Activated CD8-positive, alpha-beta memory T cell treated with anti-CD3 and anti-CD28 coated beads, Interleukin-2, amount 50 U/mL, for 4 hours (primary cell): ENCODE measurements around the gene CCDC40.

Experiments
- DNase-seq: peaks from one replicate; pipeline ENCODE4 v3.0.0-alpha.2; 2020

CCDC40 gene

DNA sequence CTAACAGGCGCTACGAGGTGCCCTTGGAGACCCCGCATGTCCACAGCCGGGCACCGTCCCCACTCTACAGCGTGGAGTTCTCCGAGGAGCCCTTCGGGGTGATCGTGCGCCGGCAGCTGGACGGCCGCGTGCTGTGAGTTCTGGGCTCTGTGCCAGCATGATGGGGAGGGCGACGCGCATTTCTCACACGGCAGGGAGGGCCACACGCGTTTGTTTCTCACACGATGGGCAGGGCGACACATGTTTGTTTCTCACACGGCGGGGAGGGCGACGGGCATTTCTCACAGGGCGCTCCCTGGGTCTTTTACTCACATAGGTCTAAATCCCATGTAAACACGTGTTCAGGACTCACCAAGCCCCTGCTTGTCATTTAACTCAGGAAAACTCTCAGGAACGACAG lies 69.3 kb downstream of the CCDC40 start:
- DNase-seq = no peak

- DNase-seq = no peak
Measured at GRCh38 chr17:80106176-80106575, 69.7 kb downstream of the CCDC40 start.

- DNase-seq = no peak
Measured at GRCh38 chr17:80106751-80107150, 70.3 kb downstream of the CCDC40 start.

DNA sequence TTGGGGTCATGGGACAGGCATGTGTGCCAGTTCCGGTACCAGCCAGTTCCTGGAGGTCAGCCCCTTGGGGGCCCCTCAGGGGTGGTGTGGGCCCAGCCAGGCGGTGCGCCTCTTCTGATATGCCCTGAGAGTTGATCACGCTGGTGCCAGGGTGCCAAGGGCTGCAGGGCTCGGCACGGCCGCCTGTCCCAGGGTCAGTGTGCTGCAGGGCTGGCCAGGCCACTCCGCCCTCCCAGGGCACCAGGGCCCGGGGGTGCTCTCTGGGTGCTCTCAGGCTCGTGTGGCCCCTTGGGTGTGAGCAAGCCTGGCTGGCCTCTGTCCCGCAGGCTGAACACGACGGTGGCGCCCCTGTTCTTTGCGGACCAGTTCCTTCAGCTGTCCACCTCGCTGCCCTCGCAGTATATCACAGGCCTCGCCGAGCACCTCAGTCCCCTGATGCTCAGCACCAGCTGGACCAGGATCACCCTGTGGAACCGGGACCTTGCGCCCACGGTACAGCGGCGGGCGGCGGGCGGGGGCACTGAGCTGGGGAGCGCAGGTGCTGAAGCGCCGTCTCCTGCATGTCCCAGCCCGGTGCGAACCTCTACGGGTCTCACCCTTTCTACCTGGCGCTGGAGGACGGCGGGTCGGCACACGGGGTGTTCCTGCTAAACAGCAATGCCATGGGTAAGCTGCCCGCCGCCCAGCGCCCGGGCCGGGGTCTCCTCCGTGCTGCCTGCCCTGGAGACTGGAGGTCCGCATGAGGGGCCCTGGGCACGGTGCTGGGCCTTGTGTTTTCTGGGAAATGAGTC lies 71.0 kb downstream of the CCDC40 start:
- no peak for DNase-seq

GRCh38 chr17:80108036-80108971 lies 71.9 kb downstream of the CCDC40 start:
- no peak for DNase-seq

DNA sequence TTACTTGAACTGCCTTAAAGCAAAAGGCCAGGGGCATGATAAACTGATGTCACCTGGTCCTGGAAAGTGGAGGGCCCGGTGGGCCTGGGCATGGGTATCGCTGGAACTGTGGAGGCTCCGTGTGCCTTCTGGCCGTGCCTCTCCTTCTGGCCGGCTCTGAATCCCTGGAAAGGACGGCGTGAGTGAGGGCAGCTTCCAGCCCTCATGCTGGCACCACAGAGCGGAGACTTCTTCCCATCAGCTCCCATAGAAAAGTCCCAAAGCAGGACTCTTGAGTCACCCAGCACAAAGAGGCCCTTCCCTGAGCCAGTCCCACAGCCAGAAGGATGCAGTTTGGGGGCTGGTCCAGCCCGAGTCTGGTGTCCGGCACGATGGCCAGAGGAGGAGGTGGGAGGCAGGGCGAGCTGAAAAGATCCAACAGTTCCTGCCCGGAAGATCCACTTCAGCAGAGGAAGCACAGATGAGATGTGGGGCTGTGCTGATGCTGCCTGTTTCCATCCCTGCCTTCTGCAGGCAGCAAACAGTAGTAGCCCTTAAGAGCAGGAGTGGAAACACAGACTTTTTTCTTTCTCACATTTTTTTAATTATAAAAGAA lies 72.7 kb downstream of the CCDC40 start:
- no peak for DNase-seq

- no peak for DNase-seq
Measured at GRCh38 chr17:80109713-80110446, 73.4 kb downstream of the CCDC40 start.

- no peak for DNase-seq
Measured at GRCh38 chr17:80110447-80110812, 74.0 kb downstream of the CCDC40 start.

DNA sequence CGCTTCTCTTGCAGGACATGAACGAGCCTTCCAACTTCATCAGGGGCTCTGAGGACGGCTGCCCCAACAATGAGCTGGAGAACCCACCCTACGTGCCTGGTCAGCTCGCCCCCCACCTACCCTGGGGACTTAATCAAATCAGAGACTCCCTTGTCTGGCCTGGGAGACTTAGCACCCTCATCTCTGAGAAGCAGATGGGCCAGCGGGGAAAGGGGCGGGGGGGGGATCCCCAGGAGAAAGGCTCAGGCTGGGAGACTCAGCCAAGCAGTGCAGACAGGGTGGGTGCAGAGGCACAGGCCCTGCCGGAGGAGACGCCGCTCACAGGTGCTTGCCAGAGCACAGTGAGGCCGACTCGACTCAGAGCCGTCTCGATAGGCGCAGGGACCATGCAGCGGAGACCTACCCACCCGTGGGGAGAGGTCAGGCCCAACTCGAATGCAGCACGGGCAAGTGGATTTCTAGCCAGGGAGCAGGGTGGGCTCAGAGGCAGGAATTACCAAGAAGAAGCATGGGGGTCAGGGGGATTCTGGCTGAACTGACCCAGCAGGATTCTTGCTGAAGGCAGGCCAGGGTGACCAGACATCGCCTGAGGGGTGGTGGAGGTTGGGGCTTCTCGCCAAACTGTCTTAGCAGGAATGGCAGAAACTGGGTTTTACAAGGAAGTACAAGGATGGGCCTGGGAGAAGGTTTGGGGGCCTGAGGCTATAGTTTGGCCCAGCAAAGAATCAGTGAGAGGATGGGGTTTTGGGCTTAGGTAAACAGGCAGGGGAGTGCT lies 74.7 kb downstream of the CCDC40 start:
- DNase-seq = no peak

DNA sequence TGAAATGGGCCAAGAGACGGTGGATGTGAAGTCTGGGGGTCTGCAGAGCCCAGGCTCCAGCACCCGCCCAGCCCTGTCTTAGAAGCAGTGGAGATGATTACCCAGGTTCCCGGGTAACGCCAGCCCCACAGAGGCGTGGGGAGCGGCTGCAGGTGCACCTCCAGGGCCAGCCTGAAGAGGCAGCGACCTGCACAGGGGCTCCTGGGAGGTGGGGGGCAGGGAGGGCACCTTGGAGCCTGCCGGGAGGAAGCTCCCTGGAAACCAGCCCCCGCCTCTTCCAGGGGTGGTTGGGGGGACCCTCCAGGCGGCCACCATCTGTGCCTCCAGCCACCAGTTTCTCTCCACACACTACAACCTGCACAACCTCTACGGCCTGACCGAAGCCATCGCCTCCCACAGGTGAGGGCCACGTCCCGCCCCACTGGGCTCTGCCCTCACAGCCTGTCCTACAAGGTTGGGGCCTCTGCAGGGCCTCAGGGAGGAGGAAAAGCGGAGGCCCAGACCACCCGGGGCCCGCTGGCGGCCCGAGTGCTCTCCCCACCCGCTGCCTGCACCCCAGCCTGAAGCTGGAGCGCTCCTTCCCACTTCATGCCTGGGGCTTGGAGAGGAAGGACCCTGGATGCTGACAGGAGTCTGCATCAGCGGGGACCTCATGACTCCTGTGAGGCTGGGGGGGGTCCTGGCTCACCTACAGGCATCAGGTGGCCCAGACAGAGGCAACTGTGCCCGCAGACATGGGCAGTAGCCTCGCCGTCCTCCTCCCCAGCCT lies 75.4 kb downstream of the CCDC40 start:
- no peak for DNase-seq

GRCh38 chr17:80112471-80113032 lies 76.1 kb downstream of the CCDC40 start:
- DNase-seq = no peak

DNA sequence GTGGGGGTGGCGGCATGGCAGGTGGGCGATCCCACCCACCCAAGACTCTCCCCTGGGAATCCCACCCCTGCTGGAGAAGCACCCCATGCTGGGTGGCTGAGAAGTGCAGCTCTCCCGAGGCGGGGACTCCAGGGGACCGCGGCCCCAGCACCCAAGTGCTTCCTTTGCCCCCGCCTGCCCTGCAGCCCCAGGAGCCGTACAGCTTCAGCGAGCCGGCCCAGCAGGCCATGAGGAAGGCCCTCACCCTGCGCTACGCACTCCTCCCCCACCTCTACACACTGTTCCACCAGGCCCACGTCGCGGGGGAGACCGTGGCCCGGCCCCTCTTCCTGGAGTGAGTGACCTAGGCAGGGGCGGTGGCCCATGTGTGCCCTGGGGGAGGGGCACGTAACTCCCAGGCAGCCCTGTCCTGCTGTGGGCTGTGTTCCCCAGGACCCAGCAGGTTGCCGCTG lies 76.6 kb downstream of the CCDC40 start:
- DNase-seq = no peak

DNA sequence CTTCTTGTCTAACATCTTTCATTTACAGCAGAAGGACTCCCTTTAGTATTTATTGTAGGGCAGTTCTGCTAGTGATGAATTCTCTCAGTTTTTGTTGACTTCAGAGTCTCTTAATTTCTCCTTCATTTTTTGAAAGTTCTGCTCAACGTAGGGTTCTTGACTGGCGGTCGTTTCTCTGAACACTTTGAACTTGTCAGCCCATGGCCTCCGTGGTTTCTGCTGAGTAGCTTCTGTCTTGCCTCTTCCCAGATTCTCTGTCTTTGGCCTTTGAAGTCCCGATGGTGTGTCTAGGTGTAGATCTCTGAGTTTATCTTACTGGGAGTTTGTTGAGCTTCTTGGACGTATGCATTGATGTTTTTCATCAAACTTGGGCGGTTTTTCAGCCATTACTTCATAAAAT lies 78.3 kb downstream of the CCDC40 start:
- no peak for DNase-seq

- DNase-seq = no peak
Measured at GRCh38 chr17:80115159-80115558, 78.7 kb downstream of the CCDC40 start.

- no peak for DNase-seq
Measured at GRCh38 chr17:80116276-80116920, 80.0 kb downstream of the CCDC40 start.

DNA sequence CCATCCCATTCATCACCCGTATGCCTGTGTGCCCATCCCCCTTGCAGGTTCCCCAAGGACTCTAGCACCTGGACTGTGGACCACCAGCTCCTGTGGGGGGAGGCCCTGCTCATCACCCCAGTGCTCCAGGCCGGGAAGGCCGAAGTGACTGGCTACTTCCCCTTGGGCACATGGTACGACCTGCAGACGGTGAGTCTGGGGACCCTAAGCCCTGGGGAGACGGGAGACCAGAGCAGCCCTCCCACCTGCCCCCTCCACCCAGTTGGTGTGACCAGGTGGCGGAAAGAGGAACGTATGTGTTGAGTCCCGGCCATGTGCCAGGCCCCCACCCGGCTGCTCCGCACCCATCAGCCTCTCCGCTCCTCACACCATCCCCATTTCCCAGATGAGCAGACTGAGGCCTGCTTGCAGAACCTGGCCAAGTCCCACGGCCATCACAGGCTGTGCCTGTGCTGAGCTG lies 80.5 kb downstream of the CCDC40 start:
- no peak for DNase-seq

DNA sequence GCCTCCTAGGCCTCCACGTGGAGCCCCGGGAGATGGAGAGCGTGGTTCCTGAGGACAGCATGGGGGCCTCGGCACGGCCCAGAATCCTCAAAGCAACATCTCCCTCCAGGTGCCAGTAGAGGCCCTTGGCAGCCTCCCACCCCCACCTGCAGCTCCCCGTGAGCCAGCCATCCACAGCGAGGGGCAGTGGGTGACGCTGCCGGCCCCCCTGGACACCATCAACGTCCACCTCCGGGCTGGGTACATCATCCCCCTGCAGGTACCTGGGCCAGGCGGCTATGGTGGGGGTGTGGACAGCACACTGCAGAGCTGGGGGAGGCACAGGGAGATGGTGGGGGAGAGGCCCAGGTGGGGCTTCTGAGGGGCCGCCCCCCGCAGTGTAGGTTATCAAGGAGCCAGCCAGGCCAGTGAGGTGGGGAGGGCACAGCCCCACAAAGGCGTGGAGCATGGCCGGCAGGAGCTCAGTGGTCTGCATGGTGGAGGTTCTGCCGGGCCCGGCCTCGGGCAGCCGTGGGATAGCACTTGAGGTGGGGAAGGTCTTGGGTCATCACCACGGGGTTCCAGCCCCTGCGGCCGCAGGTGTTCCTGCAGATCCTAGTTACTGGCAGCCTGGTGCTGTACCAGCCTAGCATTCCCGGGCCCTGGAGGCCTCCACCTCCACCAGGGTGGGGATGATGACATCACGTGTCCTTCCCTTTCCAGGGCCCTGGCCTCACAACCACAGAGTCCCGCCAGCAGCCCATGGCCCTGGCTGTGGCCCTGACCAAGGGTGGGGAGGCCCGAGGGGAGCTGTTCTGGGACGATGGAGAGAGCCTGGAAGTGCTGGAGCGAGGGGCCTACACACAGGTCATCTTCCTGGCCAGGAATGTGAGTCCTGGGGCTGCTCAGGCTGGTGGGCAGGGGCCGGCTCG lies 81.3 kb downstream of the CCDC40 start:
- DNase-seq = no peak

- no peak for DNase-seq
Measured at GRCh38 chr17:80118601-80119270, 82.3 kb downstream of the CCDC40 start.
